ENCODE results near the gene EIF4EBP2. TPM values are rescaled to one million over a fixed set of nuclear protein-coding genes. Genes with fewer than 3 reads are reported as not detected.

EIF4EBP2 gene
- total and polyA plus RNA-seq, 12 donors = 17.3 to 128 (median 78.3) TPM

DNA sequence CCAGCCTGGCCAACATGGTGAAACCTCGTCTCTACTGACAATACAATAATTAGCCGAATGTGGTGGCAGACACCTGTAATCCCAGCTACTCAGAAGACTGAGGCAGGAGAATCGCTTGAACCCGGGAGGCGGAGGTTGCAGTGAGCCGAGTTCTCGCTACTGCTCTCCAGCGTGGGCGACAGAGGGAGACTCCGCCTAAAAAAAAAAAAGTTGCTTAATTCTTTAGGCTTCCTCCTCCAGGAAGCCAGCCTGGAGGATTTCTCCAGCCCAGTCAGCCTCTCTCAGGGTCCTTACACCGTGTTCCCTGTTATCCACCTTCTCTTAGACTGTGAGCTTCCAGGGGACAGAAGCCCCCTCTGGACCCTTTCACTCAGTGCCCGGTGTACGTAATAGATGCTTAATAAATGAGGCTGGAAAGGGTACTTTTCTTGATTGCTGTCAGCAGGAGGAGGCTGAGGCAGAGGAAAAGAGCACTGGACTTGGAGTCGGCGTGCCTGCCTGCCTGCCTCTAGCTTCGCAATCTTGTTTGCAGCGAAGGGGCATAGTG, 53.9 kb downstream of the EIF4EBP2 start:
- intact Hi-C loops (cut with DNase I) = loop anchor here in 3 of 10 donors (2.0 to 10.0 kb wide), 4 partner anchors 27 to 427 kb away; partner anchors contain the start of genes EIF4EBP2 (in 1 of the 3) and PCBD1 (in 1 of the 3)
- WGBS, 2 donors = 55 to 59% methylated on average over 17 of the region's 17 CpGs
- Histone ChIP-seq H3K27me3 (peaks cover 0 to 34% (median 0%) of the 10 kb centered on the region in 7 donors), H3K27ac (peak overlapping the region; percentile 47 to 93 (median 83)), H3K4me1 (peaks cover 9 to 51% (median 29%) of the 10 kb centered on the region in 9 donors), H3K36me3 (no peaks in the 10 kb centered on the region), H3K4me3 (peak overlapping the region in 9 of 10 donors; percentile 36 to 57 (median 54)), H3K9me3 (no peaks in the 10 kb centered on the region)
- DNase-seq = no peak
- peak in 1 of 9 donors; percentile 5 for TF ChIP-seq CTCF (IDR thresholded peaks at IDR 0.05)
- no peak for ATAC-seq

DNA sequence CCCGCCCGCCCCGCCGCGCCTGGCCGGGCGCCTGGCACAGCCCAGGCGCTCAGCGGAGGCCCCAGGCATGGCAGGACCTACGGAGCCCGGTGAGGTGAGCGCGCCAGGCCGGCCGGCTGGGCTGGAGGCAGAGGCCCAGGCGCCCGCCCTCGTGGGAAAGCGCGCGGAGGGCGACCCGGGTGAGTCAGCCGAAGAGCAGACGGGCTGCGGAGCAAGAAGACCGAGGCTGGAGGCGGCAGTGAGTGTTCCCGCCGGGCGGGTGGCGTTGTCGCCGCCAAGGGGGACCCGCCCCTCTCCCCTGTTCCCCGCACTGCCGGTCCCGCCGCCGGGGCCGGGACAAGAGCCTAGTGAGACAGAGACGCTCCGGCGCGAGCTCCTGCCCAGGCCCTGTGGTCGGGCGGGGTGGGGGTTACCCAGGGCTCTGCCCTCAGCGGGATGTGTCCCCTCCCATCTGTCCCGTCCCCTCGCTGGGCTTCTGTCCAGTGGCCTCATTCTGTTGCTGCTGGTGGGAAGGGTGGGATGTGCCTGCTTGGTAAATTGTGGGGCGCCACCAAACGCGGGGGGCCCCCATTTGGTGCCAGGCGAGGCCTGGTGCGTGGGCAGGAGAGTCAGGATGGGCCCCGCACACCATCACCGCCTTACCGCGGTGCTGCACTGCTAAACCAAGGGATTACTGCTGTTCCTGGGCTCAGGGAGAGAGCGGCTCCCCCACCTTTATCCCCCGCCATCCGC, 54.5 kb downstream of the EIF4EBP2 start:
- H3K4me3 ChIP-seq = peak overlapping the region; percentile 27 to 57 (median 50)
- DNase-seq (peak; percentile 71 to 79), ATAC-seq (peak; percentile 50 to 82 (median 70))
- H3K9me3 ChIP-seq = no peaks in the 10 kb centered on the region
- intact Hi-C loops (cut with DNase I) = loop anchor here in 3 of 10 donors (2.0 to 10.0 kb wide), 4 partner anchors 28 to 426 kb away; partner anchors contain the start of genes EIF4EBP2 (in 1 of the 3) and PCBD1 (in 1 of the 3)
- peaks cover 14 to 57% (median 36%) of the 10 kb centered on the region in 9 donors for H3K4me1 ChIP-seq
- 7 to 9% methylated on average over 61 to 62 of the region's 62 CpGs for WGBS, 2 donors
- peak in 3 of 9 donors; percentile 10 to 18 (median 18) for TF ChIP-seq CTCF (IDR thresholded peaks at IDR 0.05)
- peaks cover 0 to 34% (median 0%) of the 10 kb centered on the region in 7 donors for H3K27me3 ChIP-seq
- peak overlapping the region; percentile 47 to 93 (median 83) for H3K27ac ChIP-seq
- no peaks in the 10 kb centered on the region for H3K36me3 ChIP-seq

- intact Hi-C loops (cut with DNase I) = loop anchor here in 3 of 10 donors (2.0 to 10.0 kb wide), 4 partner anchors 28 to 426 kb away; partner anchors contain the start of genes EIF4EBP2 (in 1 of the 3) and PCBD1 (in 1 of the 3)
- WGBS, 2 donors = 33 to 37% methylated on average over 19 of the region's 19 CpGs
- DNase-seq = peak; percentile 49 to 56
Measured at GRCh38 chr10:70459061-70459773, 55.3 kb downstream of the EIF4EBP2 start.

More at GRCh38 chr10:70459061-70459773, 55.3 kb downstream of the EIF4EBP2 start:
- H3K27ac ChIP-seq = peak overlapping the region in 9 of 10 donors; percentile 47 to 93 (median 84)
- no peak for TF ChIP-seq CTCF (IDR thresholded peaks at IDR 0.05)
- H3K36me3 ChIP-seq = no peaks in the 10 kb centered on the region
- no peaks in the 10 kb centered on the region for H3K9me3 ChIP-seq
- ATAC-seq = peak; percentile 29 to 72 (median 47)
- peak overlapping the region; percentile 27 to 57 (median 50) for H3K4me3 ChIP-seq
- peaks cover 16 to 62% (median 37%) of the 10 kb centered on the region in 9 donors for H3K4me1 ChIP-seq
- peaks cover 0 to 34% (median 0%) of the 10 kb centered on the region in 7 donors for H3K27me3 ChIP-seq

Measured in heart right ventricle (tissue), 16 donors.